Prostate gland (tissue), 2 donors: Measurements from ENCODE around the gene TBC1D22A.

Experiments
- POLR2A ChIP-seq: fragments of 450-650 bp; IDR thresholded peaks from one replicate; pipeline ENCODE4 v1.6.1; 2016; ENCODE audit warnings: antibody characterized with exemption, mild to moderate bottlenecking
- POLR2AphosphoS5 ChIP-seq: sonication (generic); formaldehyde crosslinking; IDR thresholded peaks from one replicate; pipeline ENCODE4 v1.6.1; 2017; ENCODE audit warnings: antibody characterized with exemption
- TF ChIP-seq, protein P1 (sequence below), 4 experiments: fragments of 200-600 bp in 2 of 4; fragments of 450-650 bp in 2 of 4; sonication (generic) in 2 of 4; IDR thresholded peaks; 1 replicate in 3 of 4; 2 replicates in 1 of 4; pipeline ENCODE4 v1.5.1; 2016 to 2019; ENCODE audit warnings: antibody characterized with exemption in 4 of 4, mild to moderate bottlenecking in 2 of 4, moderate library complexity in 2 of 4

DNA sequence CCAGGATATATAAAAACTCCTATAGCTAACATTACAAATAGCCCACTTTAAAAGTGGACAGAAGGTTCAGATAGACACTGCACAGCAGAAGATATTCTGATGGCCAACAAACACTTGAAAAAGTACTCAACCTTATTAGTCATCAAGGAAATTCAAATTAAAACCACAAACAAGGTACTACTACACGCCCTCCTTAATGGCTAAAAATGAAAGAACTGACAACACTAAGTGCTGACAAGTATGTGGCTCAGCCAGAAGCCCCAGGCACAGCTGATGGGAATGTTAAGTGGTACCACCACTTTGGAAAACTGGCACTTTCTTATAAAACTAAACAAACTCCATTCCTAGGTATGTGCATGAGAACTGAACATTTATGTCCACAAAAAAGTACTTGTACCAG lies 320.1 kb downstream of the TBC1D22A start:
- TF ChIP-seq, protein P1, sequence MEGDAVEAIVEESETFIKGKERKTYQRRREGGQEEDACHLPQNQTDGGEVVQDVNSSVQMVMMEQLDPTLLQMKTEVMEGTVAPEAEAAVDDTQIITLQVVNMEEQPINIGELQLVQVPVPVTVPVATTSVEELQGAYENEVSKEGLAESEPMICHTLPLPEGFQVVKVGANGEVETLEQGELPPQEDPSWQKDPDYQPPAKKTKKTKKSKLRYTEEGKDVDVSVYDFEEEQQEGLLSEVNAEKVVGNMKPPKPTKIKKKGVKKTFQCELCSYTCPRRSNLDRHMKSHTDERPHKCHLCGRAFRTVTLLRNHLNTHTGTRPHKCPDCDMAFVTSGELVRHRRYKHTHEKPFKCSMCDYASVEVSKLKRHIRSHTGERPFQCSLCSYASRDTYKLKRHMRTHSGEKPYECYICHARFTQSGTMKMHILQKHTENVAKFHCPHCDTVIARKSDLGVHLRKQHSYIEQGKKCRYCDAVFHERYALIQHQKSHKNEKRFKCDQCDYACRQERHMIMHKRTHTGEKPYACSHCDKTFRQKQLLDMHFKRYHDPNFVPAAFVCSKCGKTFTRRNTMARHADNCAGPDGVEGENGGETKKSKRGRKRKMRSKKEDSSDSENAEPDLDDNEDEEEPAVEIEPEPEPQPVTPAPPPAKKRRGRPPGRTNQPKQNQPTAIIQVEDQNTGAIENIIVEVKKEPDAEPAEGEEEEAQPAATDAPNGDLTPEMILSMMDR (IDR thresholded peaks at IDR 0.05): no peak
- TF ChIP-seq POLR2A (no peak), POLR2AphosphoS5 (no peak)
